Forelimb muscle (tissue), 1 donor: ENCODE measurements around the gene PLTP. TPM values are rescaled to one million over a fixed set of nuclear protein-coding genes. Genes with fewer than 3 reads are reported as not detected.
"Not testable (repeated sequence)": the region's sequence is repeated elsewhere in the genome, so short reads cannot be mapped to it uniquely, and the experiment has no call there.

Source experiments
- DNase-seq: peaks from one replicate; pipeline ENCODE4 v3.0.0-alpha.2; 2013; ENCODE audit warnings: low read depth
- polyA plus RNA-seq: library from polyadenylated mRNA; unstranded; fragments of 120-200 nt; gene quantifications from one replicate; pipeline ENCODE4 v1.2.1, GENCODE V29; 2013; ENCODE audit not compliant: insufficient read length

Gene PLTP
- polyA plus RNA-seq, 1 donor = 15.3 TPM

- not testable (repeated sequence) for DNase-seq
Observed at GRCh38 chr20:45874104-45874481, 37.9 kb downstream of the PLTP start.

GRCh38 chr20:45873409-45874103 is 38.4 kb downstream of the PLTP start:
- DNase-seq = no peak

GRCh38 chr20:45872626-45873025 is 39.3 kb downstream of the PLTP start:
- no peak for DNase-seq

GRCh38 chr20:45867819-45868176 is 44.2 kb downstream of the PLTP start:
- no peak for DNase-seq

- DNase-seq = no peak
Observed at GRCh38 chr20:45867136-45867818, 44.7 kb downstream of the PLTP start.

GRCh38 chr20:45866454-45866853 is 45.5 kb downstream of the PLTP start:
- DNase-seq = no peak

GRCh38 chr20:45863543-45864470 is 48.1 kb downstream of the PLTP start:
- DNase-seq = no peak

- no peak for DNase-seq
Observed at GRCh38 chr20:45861221-45862075, 50.5 kb downstream of the PLTP start.

- no peak for DNase-seq
Observed at GRCh38 chr20:45860560-45861220, 51.3 kb downstream of the PLTP start.

GRCh38 chr20:45859916-45860315 is 52.0 kb downstream of the PLTP start:
- DNase-seq = no peak

- no peak for DNase-seq
Observed at GRCh38 chr20:45857882-45858216, 54.1 kb downstream of the PLTP start.

GRCh38 chr20:45857114-45857881 is 54.7 kb downstream of the PLTP start, which contains the start of the genes ACOT8 and ZSWIM3:
ACOT8 (minus strand) TSS chr20:45857392; CDS start chr20:45857315, 77 bp downstream.
ZSWIM3 (plus strand) TSS chr20:45857614; CDS start chr20:45857826, 212 bp downstream.
- peak; percentile 100 for DNase-seq

GRCh38 chr20:45853484-45853883 is 58.5 kb downstream of the PLTP start:
- no peak for DNase-seq

- DNase-seq = no peak
Observed at GRCh38 chr20:45852326-45852725, 59.6 kb downstream of the PLTP start.

- DNase-seq = no peak
Observed at GRCh38 chr20:45851501-45851900, 60.5 kb downstream of the PLTP start.

- DNase-seq = no peak
Observed at GRCh38 chr20:45850926-45851325, 61.0 kb downstream of the PLTP start.

GRCh38 chr20:45850238-45850637 is 61.7 kb downstream of the PLTP start:
- DNase-seq = no peak

- DNase-seq = no peak
Observed at GRCh38 chr20:45848969-45849582, 62.9 kb downstream of the PLTP start.
